ENCODE results near the gene RAB6D. TPM values are rescaled to one million over a fixed set of nuclear protein-coding genes. Genes with fewer than 3 reads are reported as not detected.
A peak's percentile ranks its signal among the peaks of the same experiment; 100 is the strongest.
"Not testable (repeated sequence)": the region's sequence is repeated elsewhere in the genome, so short reads cannot be mapped to it uniquely, and the experiment has no call there.

RAB6D gene
- polyA plus RNA-seq (ENCODE audit: insufficient read length in 12 of 12): 1 to 10 TPM in 8 of 12 donors, under 1 TPM in 2, not detected in 2; 0.55 to 2.1 (median 1.4) TPM
- long read RNA-seq, donor 1, transcript RAB6D-201 (1 exons, 3,032 nt): major isoform, 5 of 5 reads
- long read RNA-seq, donor 1, partial matches to known transcripts: 0 of 5 reads
- long read RNA-seq, donor 1, other reads (novel, unspliced or antisense): 0 of 5 reads
- long read RNA-seq, donor 2: 0 reads
- long read RNA-seq, donor 3, partial matches to known transcripts: 0 of 1 reads
- long read RNA-seq, donor 3, other reads (novel, unspliced or antisense): 0 of 1 reads
- long read RNA-seq, donor 4: 0 reads
- long read RNA-seq, donor 5: 0 reads
- long read RNA-seq, donor 6: 0 reads
- long read RNA-seq, donor 7: 0 reads
- long read RNA-seq, donor 8: 0 reads
- long read RNA-seq, donor 9: 0 reads
- long read RNA-seq, donor 10: 0 reads
- long read RNA-seq, donor 11: 0 reads

DNA sequence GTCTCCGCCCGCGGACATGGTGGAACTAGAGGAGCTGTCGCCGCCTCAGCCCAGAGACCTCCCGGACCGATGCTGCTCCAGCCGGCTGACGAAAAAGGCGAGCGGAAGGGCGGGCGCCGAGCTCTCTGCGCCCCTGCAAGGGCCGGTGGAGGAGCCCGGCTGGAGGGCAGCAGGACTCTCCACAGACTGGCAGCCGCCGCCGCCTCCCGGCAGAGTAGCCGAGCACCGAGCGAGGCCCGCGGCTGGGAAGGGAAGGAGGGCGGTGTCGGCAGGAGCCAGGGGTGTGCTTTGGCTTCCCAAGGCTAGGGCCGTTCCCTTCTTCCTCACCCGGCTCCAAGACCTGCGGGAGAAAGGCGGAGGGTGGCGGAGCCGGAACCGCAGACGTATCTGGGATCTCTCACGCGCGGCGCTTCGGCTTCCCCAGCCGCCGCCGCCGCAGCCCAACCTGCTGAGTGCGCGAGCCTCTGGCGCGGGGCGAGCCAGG lies at the start of gene RAB6D:
TSS of gene RAB6D (minus strand) at position 466 of the 484 bp plus-strand sequence. CDS start at position 18, 448 bp downstream.
- DNase-seq: peak; percentile 11

- peak; percentile 67 for DNase-seq
Observed at GRCh38 chr2:131413148-131413747, 49.3 kb upstream of the RAB6D start.

DNA sequence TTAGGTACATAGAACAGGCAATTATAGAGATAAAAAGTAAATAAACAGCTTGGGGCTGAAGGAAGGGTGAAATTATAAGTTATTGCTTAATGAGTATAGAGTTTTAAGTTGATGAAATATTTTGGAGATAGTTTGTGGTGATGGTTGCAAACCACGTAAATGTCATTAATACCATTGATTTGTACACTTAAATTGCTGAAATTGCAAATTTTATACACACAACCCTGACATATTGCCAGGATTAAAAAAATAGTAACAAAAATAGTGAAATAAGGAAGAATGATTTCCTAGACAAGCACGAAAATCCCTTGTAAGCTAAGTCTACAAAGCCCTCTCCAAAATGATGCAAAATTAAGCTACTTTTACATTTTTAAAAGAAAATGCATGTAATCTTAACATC lies 46.2 kb upstream of the RAB6D start:
- no peak for DNase-seq

DNA sequence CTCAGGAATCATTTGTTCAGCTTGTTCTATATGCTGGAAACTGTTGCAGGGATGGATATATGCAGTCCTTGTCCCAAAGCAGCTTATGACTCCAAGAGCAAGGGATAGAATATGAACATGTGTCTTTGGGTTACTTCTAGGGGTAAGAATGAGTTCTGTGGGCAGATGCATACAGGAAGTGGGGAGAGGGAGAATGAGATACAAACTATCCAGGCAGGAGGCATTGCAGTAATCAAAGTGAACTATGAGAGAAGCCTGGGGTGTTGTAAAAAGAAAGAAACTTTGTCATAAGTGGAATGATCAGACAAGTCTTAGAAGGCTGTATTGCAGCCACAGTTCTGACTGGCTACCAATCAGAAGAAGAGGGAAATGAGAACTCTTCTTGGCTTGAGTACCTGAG lies 44.8 kb upstream of the RAB6D start:
- no peak for DNase-seq

- DNase-seq: no peak
Observed at GRCh38 chr2:131408207-131408606, 44.2 kb upstream of the RAB6D start.

- no peak for DNase-seq
Observed at GRCh38 chr2:131404753-131405152, 40.8 kb upstream of the RAB6D start.

DNA sequence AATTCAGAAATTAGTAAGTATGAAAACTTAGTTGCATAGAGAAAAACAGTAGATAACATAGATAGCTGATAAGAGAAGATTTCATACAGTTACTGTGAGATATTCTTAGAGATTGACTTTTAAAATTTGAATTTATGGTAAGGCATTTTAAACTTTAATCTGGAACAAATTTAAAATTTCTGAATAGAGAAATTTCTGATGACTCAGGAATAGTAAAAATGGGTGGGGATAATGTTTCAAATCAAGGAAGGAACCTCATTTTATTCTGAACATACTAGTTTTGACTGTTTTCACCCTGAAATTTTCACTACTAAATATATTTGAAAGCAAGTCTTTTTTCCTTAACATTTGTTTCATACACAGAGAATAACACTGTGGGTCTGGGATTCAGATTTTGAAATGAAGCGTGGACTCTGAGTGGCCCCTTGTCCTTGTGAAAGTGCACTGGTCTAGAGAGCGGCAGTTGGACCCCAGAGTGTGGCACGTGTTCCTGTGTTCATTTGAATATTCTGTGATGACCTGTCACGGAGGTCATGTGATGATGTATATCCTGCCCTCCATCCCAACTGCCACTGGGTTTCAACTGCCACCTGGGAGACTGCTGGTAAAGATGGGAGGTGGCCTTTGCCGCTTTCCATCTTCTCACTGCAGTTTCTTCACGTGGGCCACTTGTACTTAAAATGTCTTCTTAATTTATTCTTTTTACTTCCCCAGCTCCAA lies 38.5 kb upstream of the RAB6D start:
- no peak for DNase-seq

- DNase-seq: no peak
Observed at GRCh38 chr2:131400849-131401248, 36.9 kb upstream of the RAB6D start.

GRCh38 chr2:131400441-131400840 lies 36.5 kb upstream of the RAB6D start:
- not testable (repeated sequence) for DNase-seq

DNA sequence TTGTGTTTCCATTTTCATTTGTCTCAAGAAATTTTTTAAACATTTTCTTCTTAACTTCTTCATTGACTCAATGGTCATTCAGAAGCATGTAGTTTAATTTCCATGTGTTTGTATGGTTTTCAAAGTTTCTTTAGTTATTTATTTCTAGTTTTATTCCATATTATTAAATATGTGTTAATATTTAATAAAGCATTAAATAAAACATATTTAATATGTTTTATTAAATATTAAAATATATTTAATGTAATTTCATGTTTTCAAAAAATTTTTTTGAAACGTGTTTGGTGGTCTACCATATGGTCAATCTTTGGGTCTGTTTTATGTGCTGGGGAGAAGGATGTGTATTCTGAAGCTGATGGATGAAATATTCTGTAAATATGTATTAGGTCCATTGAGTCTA lies 32.2 kb upstream of the RAB6D start:
- not testable (repeated sequence) for DNase-seq

DNA sequence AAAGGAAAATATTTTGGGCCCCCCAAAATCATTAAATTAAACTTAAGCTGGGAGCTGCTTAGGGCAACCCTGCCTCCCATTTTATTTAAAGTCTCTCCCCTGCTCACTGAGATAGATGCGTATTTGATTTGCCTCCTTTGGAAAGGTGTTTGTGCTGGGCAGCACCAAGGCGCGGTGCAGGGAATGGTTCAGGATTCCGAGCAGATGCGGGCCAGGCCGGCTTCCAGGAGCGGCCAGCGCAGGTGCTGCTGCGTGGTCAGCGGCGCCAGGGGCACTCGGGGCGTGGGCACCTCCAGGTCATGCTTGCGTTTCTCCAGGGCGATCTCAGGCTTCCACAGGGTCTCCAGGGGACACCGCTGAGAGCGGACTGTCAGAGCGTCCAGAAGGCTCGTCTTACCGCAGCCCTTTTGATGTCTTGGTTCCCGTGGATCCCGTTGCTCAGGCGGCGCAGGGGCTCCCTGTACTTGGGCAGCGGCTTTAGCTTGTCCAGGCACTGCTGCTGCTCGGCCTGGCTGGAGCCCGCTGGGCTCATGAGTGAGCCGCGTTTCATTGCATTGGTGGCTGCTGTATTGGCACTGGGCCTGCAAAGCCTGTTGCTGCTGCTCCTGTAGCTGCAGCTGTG lies 31.2 kb upstream of the RAB6D start:
- DNase-seq: not testable (repeated sequence)

GRCh38 chr2:131394147-131394931 lies 30.4 kb upstream of the RAB6D start:
- DNase-seq: peak; percentile 9

DNA sequence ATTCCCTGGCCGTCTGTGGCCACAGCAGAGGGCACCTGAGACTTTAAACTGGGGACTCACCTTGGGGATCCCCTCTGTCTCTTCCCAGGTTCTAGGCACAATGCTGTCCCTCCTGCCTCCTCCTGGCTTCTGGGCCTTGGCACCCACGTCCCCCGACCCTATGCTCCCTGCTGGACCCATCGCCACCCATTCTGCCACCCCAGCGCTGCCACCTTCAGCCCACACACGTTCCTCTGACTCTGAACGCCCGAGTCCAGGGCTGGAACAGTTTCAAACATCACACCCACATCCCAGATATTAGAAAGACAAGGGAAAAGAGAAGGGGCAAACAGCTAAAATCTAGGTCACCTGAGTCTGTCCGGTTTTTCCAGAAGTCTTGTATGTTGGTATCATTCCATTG lies 28.0 kb upstream of the RAB6D start:
- DNase-seq: not testable (repeated sequence)

DNA sequence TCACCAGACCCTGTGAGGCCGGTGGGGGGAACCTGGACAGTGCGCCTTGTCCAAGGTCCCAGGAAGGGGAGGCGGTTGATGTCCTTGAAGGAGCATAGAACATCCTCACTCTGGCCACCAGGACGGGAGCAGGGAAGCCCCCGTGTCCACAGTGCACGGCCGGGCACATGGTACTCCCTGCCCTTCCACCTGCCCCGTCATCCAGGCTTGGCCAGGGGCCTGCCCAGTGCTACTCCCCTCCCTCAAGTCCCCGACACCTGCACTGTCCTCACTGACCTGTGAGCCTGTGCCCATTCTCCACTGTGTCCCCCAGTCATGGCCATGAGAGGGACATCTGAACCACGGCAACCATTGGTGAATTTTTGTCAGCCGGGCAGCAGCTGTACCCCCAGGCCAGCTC lies 27.5 kb upstream of the RAB6D start:
- not testable (repeated sequence) for DNase-seq

DNA sequence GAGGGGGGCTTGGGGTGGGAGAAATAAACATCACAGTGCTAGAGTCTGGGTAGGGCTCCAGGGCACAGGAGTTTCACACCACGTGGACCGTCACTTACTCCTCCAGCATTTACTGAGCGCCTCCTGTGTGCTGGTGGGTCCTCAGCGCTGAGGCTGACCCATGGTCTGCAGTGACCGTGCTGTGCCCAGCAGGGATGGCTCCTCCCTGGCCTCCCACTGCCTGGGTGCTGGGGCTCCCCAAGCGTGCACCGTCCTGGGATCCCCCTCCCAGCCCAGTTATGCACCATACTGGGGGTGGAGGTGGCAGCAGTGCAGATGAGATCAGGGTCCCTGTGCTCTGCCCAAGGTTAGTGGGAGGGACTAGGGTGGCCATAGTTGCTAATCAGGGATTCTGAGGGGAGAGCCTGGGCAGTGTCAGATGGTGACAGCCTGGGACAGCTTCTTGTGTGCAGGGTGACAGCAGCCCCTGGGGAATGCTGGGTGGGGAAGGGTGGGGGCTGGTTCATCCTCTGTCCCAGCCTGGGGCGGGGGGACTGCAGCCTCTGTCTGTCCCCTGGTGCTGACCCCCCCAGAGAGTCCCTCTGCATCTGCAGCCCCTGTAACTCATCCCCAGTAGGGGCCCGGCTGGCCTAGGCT lies 26.6 kb upstream of the RAB6D start:
- DNase-seq: not testable (repeated sequence)

DNA sequence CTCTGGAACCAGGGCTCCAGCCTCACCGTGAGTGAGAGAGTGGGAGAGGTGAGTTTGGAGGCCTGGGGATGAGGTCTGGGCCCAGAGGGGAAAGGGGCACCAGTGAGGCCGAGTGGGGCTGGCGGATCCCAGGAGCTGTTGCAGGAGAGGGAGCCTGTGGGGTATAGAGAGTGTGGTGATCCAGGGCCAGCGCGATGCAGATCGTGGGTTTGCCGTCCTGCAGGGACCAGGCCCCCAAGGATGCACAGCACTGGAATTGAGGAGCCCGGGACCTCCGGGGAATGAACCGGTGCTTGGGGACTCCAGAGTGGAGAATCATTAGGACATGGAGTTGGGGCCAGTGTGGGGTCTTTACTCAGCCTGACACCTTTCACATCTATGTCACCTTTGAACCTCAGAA lies 25.7 kb upstream of the RAB6D start:
- no peak for DNase-seq

GRCh38 chr2:131388834-131389233 lies 24.9 kb upstream of the RAB6D start:
- not testable (repeated sequence) for DNase-seq

- not testable (repeated sequence) for DNase-seq
Observed at GRCh38 chr2:131373111-131373510, 9.1 kb upstream of the RAB6D start.

DNA sequence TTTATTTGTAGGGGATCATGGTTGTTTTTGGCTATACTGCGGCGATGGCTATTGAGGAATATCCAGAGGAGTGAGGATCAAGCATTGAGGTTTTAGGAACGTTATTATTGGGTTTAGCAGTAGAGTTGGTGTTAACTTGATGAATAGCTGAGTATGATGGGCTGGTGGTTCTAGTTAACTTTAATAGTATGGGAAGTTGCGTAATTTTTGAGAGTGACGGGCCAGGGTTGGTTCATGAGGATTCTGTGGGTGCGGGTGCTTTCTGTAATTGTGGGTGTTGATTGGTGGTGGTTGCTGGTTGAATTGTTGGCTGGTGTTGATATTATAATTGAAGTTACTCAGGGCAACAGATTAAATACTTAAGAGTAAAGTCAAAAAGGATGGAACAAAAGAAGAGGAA lies 6.0 kb upstream of the RAB6D start:
- DNase-seq: no peak

- DNase-seq: not testable (repeated sequence)
Observed at GRCh38 chr2:131368493-131369066, 4.6 kb upstream of the RAB6D start.

Measured in muscle of arm (tissue), 14 donors.